Vagina (tissue), 2 donors: ENCODE measurements around the gene COL5A1. TPM values are rescaled to one million over a fixed set of nuclear protein-coding genes. Genes with fewer than 3 reads are reported as not detected.

ENCODE experiments used
- DNase-seq, 2 donors: peaks; one replicate each; pipeline ENCODE4 v3.0.0-alpha.2; 2017; ENCODE audit errors: extremely low spot score in 2 of 2
- H3K27ac ChIP-seq: fragments of 200-600 bp; sonication (generic); one replicate; pipeline ENCODE4 v1.5.1; 2019
- H3K27me3 ChIP-seq: fragments of 200-600 bp; sonication (generic); one replicate; pipeline ENCODE4 v1.5.1; 2019
- H3K36me3 ChIP-seq, 2 donors: fragments of 200-600 bp; sonication (generic); one replicate each; pipeline ENCODE4 v1.5.1; 2017 to 2019
- H3K4me1 ChIP-seq: fragments of 200-600 bp; sonication (generic); one replicate; pipeline ENCODE4 v1.5.1; 2019
- H3K4me3 ChIP-seq, 2 donors: fragments of 200-600 bp; sonication (generic); 1 replicate in 1 of 2; 2 replicates in 1 of 2; pipeline ENCODE4 v1.5.1; 2016 to 2019
- H3K9me3 ChIP-seq: fragments of 200-600 bp; sonication (generic); one replicate; pipeline ENCODE4 v1.5.1; 2019
- CTCF ChIP-seq, 3 experiments: fragments of 450-650 bp in 2 of 3; fragments of 200-600 bp in 1 of 3; sonication (generic) in 1 of 3; IDR thresholded peaks; one replicate each; pipeline ENCODE4 v1.5.1; 2017 to 2019; ENCODE audit warnings: antibody characterized with exemption in 3 of 3, mild to moderate bottlenecking in 2 of 3, moderate library complexity in 2 of 3
- POLR2A ChIP-seq, 2 donors: fragments of 450-650 bp; IDR thresholded peaks; one replicate each; pipeline ENCODE4 v1.6.1; 2017; ENCODE audit warnings: antibody characterized with exemption in 2 of 2, mild to moderate bottlenecking in 2 of 2, moderate library complexity in 2 of 2
- POLR2AphosphoS5 ChIP-seq, 2 donors: sonication (generic); formaldehyde crosslinking; IDR thresholded peaks; one replicate each; pipeline ENCODE4 v1.9.0; 2017; ENCODE audit warnings: antibody characterized with exemption in 2 of 2, mild to moderate bottlenecking in 2 of 2, low read depth in 1 of 2; ENCODE audit not compliant: insufficient read depth in 1 of 2
- intact Hi-C: fragments of 100-400 bp; cut with DNase I; formaldehyde crosslinking; loops from one replicate; pipeline ENCODE4 v1.15.1; 2023
- total RNA-seq: library from RNA; depleted of rRNA; stranded (reverse); fragments of >200 nt; gene quantifications from one replicate; pipeline ENCODE4 v1.2.3, GENCODE V29; 2016

COL5A1 gene
- total RNA-seq, 1 donor from 2014 or later = 36.6 TPM

GRCh38 chr9:134692573-134692860 is 50.9 kb downstream of the COL5A1 start:
- intact Hi-C loops = no loop called here
- Histone ChIP-seq H3K4me3 (no peak overlapping the region), H3K4me1 (peaks cover 79% of the 10 kb centered on the region), H3K27me3 (no peaks in the 10 kb centered on the region), H3K36me3 (peaks cover 0 to 4% of the 10 kb centered on the region in 2 donors), H3K9me3 (no peaks in the 10 kb centered on the region), H3K27ac (peak overlapping the region; percentile 12)
- TF ChIP-seq POLR2A (IDR thresholded peaks at IDR 0.05) (no peak), POLR2AphosphoS5 (IDR thresholded peaks at IDR 0.05; ENCODE audit: insufficient read depth in 1 of 2, low read depth in 1 of 2) (no peak), CTCF (IDR thresholded peaks at IDR 0.05) (no peak)
- no peak for DNase-seq

- Histone ChIP-seq H3K27ac (peak overlapping the region; percentile 12), H3K4me1 (peaks cover 78% of the 10 kb centered on the region), H3K27me3 (no peaks in the 10 kb centered on the region), H3K36me3 (peaks cover 0 to 4% of the 10 kb centered on the region in 2 donors), H3K9me3 (no peaks in the 10 kb centered on the region), H3K4me3 (no peak overlapping the region)
- TF ChIP-seq POLR2AphosphoS5 (IDR thresholded peaks at IDR 0.05; ENCODE audit: insufficient read depth in 1 of 2, low read depth in 1 of 2) = no peak
- TF ChIP-seq POLR2A (IDR thresholded peaks at IDR 0.05) = no peak
- no peak for TF ChIP-seq CTCF (IDR thresholded peaks at IDR 0.05)
- intact Hi-C loops = no loop called here
- DNase-seq = no peak
These were observed 51.4 kb downstream of the COL5A1 start for GRCh38 chr9:134693011-134693410.

- DNase-seq = no peak
- H3K36me3 ChIP-seq = peaks cover 0 to 4% of the 10 kb centered on the region in 2 donors
- intact Hi-C loops = no loop called here
- H3K4me1 ChIP-seq = peaks cover 78% of the 10 kb centered on the region
- no peak overlapping the region for H3K4me3 ChIP-seq
- H3K9me3 ChIP-seq = no peaks in the 10 kb centered on the region
- no peaks in the 10 kb centered on the region for H3K27me3 ChIP-seq
- TF ChIP-seq POLR2AphosphoS5 (IDR thresholded peaks at IDR 0.05; ENCODE audit: insufficient read depth in 1 of 2, low read depth in 1 of 2) = no peak
- no peak for TF ChIP-seq POLR2A (IDR thresholded peaks at IDR 0.05)
- TF ChIP-seq CTCF (IDR thresholded peaks at IDR 0.05) = no peak
- no peak overlapping the region for H3K27ac ChIP-seq
These were observed 52.2 kb downstream of the COL5A1 start for GRCh38 chr9:134693641-134694367.

- Histone ChIP-seq H3K9me3 (no peaks in the 10 kb centered on the region), H3K4me1 (peaks cover 76% of the 10 kb centered on the region), H3K27ac (peak overlapping the region; percentile 15), H3K27me3 (no peaks in the 10 kb centered on the region), H3K36me3 (peaks cover 0 to 4% of the 10 kb centered on the region in 2 donors), H3K4me3 (no peak overlapping the region)
- intact Hi-C loops = no loop called here
- DNase-seq = no peak
- TF ChIP-seq CTCF (IDR thresholded peaks at IDR 0.05) (no peak), POLR2A (IDR thresholded peaks at IDR 0.05) (no peak), POLR2AphosphoS5 (IDR thresholded peaks at IDR 0.05; ENCODE audit: insufficient read depth in 1 of 2, low read depth in 1 of 2) (no peak)
These were observed 52.7 kb downstream of the COL5A1 start for GRCh38 chr9:134694368-134694665.

GRCh38 chr9:134694714-134695113 is 53.1 kb downstream of the COL5A1 start:
- TF ChIP-seq POLR2A (IDR thresholded peaks at IDR 0.05) (no peak), POLR2AphosphoS5 (IDR thresholded peaks at IDR 0.05; ENCODE audit: insufficient read depth in 1 of 2, low read depth in 1 of 2) (no peak), CTCF (IDR thresholded peaks at IDR 0.05) (no peak)
- no peaks in the 10 kb centered on the region for H3K27me3 ChIP-seq
- peaks cover 0 to 4% of the 10 kb centered on the region in 2 donors for H3K36me3 ChIP-seq
- intact Hi-C loops = no loop called here
- H3K4me1 ChIP-seq = peaks cover 72% of the 10 kb centered on the region
- no peaks in the 10 kb centered on the region for H3K9me3 ChIP-seq
- no peak for DNase-seq
- peak overlapping the region; percentile 15 for H3K27ac ChIP-seq
- no peak overlapping the region for H3K4me3 ChIP-seq
